Suprapubic skin (tissue), 4 donors: Measurements from ENCODE around the gene TGIF2LY. TPM values are rescaled to one million over a fixed set of nuclear protein-coding genes. Genes with fewer than 3 reads are reported as not detected.
"Not testable (repeated sequence)": the region's sequence is repeated elsewhere in the genome, so short reads cannot be mapped to it uniquely, and the experiment has no call there.

Experiments
- DNase-seq, 2 donors: peaks; one replicate each; pipeline ENCODE4 v3.0.0-alpha.2; 2019; ENCODE audit warnings: low spot score in 2 of 2
- H3K27ac ChIP-seq: fragments of 200-600 bp; sonication (generic); one replicate; pipeline ENCODE4 v1.5.1; 2019
- H3K27me3 ChIP-seq: fragments of 200-600 bp; sonication (generic); one replicate; pipeline ENCODE4 v1.5.1; 2019
- H3K36me3 ChIP-seq: fragments of 200-600 bp; sonication (generic); one replicate; pipeline ENCODE4 v1.5.1; 2019
- H3K4me1 ChIP-seq: fragments of 200-600 bp; sonication (generic); one replicate; pipeline ENCODE4 v1.5.1; 2019
- H3K4me3 ChIP-seq: fragments of 200-600 bp; sonication (generic); one replicate; pipeline ENCODE4 v1.5.1; 2019; ENCODE audit warnings: mild to moderate bottlenecking
- H3K9me3 ChIP-seq: fragments of 200-600 bp; sonication (generic); one replicate; pipeline ENCODE4 v1.5.1; 2019
- WGBS: methylation state at CpG from one replicate; pipeline ENCODE4 v1.1.5; 2018; 5-methylcytosine and 5-hydroxymethylcytosine counted together
- total RNA-seq, 4 donors: library from RNA; depleted of rRNA; stranded (reverse); fragments of >200 nt; gene quantifications; one replicate each; pipeline ENCODE4 v1.1.0, GENCODE V29; 2016

Gene TGIF2LY
- not detected for total RNA-seq

DNA sequence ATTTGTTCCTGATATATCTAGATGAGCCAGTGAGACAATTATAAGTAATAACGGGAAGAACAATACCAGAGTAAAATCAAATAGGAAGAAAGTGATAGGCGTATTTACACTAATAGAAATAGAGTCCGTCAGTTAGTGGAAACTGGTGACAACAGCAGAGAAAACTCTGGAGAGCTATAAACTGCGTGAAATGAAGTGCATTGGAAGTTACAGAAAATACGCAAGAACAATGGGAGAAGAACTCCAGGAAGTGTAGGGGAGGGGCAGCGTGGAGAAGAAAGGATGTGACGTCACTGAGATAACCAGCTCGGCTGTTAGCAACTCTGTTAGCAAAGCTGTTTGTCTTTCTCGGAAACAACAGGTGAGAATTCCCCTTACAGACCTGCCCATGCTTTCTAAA lies at the start of gene TGIF2LY:
TSS of gene TGIF2LY (plus strand) at position 301 of the 400 bp plus-strand sequence. CDS start 178 bp downstream, outside the sequence.
- DNase-seq, H3K9me3 ChIP-seq, H3K4me1 ChIP-seq, H3K27me3 ChIP-seq, H3K4me3 ChIP-seq, H3K36me3 ChIP-seq, H3K27ac ChIP-seq: not testable (repeated sequence)
- WGBS: no CpG with 5 or more reads among the region's 9 CpGs
